Testis (tissue), 3 donors: ENCODE measurements around the gene SMTNL1. TPM values are rescaled to one million over a fixed set of nuclear protein-coding genes. Genes with fewer than 3 reads are reported as not detected.

Source experiments
- DNase-seq: peaks from one replicate; pipeline ENCODE4 v3.0.0-alpha.2; 2019
- H3K27ac ChIP-seq, 2 donors: fragments of 200-600 bp; sonication (generic); one replicate each; pipeline ENCODE4 v1.5.1; 2019
- H3K27me3 ChIP-seq: fragments of 200-600 bp; sonication (generic); one replicate; pipeline ENCODE4 v1.5.1; 2019
- H3K36me3 ChIP-seq: fragments of 200-600 bp; sonication (generic); one replicate; pipeline ENCODE4 v1.5.1; 2017; ENCODE audit warnings: low read depth; ENCODE audit errors: missing control alignments
- H3K4me1 ChIP-seq: fragments of 200-600 bp; sonication (generic); one replicate; pipeline ENCODE4 v1.5.1; 2019
- H3K4me3 ChIP-seq, 2 donors: fragments of 200-600 bp; sonication (generic); one replicate each; pipeline ENCODE4 v1.5.1; 2017 to 2019
- H3K9me3 ChIP-seq: fragments of 200-600 bp; sonication (generic); one replicate; pipeline ENCODE4 v1.5.1; 2017
- CTCF ChIP-seq, 3 experiments: fragments of 450-650 bp in 2 of 3; fragments of 200-600 bp in 1 of 3; sonication (generic) in 1 of 3; IDR thresholded peaks; one replicate each; pipeline ENCODE4 v1.5.1; 2016 to 2019; ENCODE audit warnings: antibody characterized with exemption in 3 of 3, mild to moderate bottlenecking in 2 of 3, moderate library complexity in 1 of 3
- POLR2A ChIP-seq: fragments of 450-650 bp; IDR thresholded peaks from one replicate; pipeline ENCODE4 v1.6.1; 2017; ENCODE audit warnings: antibody characterized with exemption, mild to moderate bottlenecking, moderate library complexity
- WGBS, 2 donors: methylation state at CpG; one replicate each; pipeline ENCODE4 v1.1.5; 2018; 5-methylcytosine and 5-hydroxymethylcytosine counted together
- intact Hi-C: fragments of 100-400 bp; cut with DNase I; formaldehyde crosslinking; loops from one replicate; pipeline ENCODE4 v1.15.1; 2023; ENCODE audit warnings: low total_unique reads
- polyA plus RNA-seq: library from polyadenylated mRNA; stranded (reverse); fragments of 350-450 nt; fragmentation: Illumina TruSeq; extraction: RNeasy Lipid Tissue Mini Kit (QIAGEN cat#74804); gene quantifications from one replicate; pipeline ENCODE4 v1.2.3, GENCODE V29; 2014; ENCODE audit warnings: low read depth, low replicate concordance; ENCODE audit not compliant: insufficient read depth
- total RNA-seq, 2 donors: library from RNA; depleted of rRNA; stranded (reverse); fragments of >200 nt; gene quantifications; one replicate each; pipeline ENCODE4 v1.2.3, GENCODE V29; 2016

SMTNL1 gene
- total and polyA plus RNA-seq, 3 donors from 2014 or later = 0.37 to 2.0 (median 0.47) TPM

GRCh38 chr11:57556041-57556440 is 18.6 kb downstream of the SMTNL1 start:
- DNase-seq = no peak
- no peaks in the 10 kb centered on the region for H3K27me3 ChIP-seq
- H3K4me3 ChIP-seq = no peak overlapping the region
- intact Hi-C loops = no loop called here
- H3K9me3 ChIP-seq = no peaks in the 10 kb centered on the region
- no peak for TF ChIP-seq POLR2A
- no peak for TF ChIP-seq CTCF (IDR thresholded peaks at IDR 0.05)
- WGBS, 2 donors = 79 to 87% methylated on average over 3 to 8 of the region's 8 CpGs
- H3K4me1 ChIP-seq = no peaks in the 10 kb centered on the region
- no peak overlapping the region for H3K27ac ChIP-seq
- no peaks in the 10 kb centered on the region for H3K36me3 ChIP-seq

GRCh38 chr11:57560146-57560545 is 22.8 kb downstream of the SMTNL1 start:
- Histone ChIP-seq H3K4me1 (no peaks in the 10 kb centered on the region), H3K36me3 (no peaks in the 10 kb centered on the region), H3K4me3 (no peak overlapping the region), H3K27ac (no peak overlapping the region), H3K27me3 (no peaks in the 10 kb centered on the region), H3K9me3 (no peaks in the 10 kb centered on the region)
- TF ChIP-seq CTCF (IDR thresholded peaks at IDR 0.05) (no peak), POLR2A (no peak)
- no peak for DNase-seq
- intact Hi-C loops = no loop called here
- 93 to 100% methylated on average over 1 to 4 of the region's 4 CpGs for WGBS, 2 donors

- Histone ChIP-seq H3K4me3 (no peak overlapping the region), H3K4me1 (peaks cover 12% of the 10 kb centered on the region), H3K27ac (peak overlapping the region in 1 of 2 donors; percentile 15), H3K9me3 (no peaks in the 10 kb centered on the region), H3K27me3 (no peaks in the 10 kb centered on the region), H3K36me3 (no peaks in the 10 kb centered on the region)
- TF ChIP-seq POLR2A (no peak), CTCF (IDR thresholded peaks at IDR 0.05) (no peak)
- intact Hi-C loops = no loop called here
- 64 to 70% methylated on average over 4 of the region's 4 CpGs for WGBS, 2 donors
- no peak for DNase-seq
These were observed 25.2 kb downstream of the SMTNL1 start for GRCh38 chr11:57562596-57562995.

GRCh38 chr11:57566005-57566904 is 28.9 kb downstream of the SMTNL1 start:
- intact Hi-C loops = loop anchor here (5.0 kb wide), 1 partner anchor 71 kb away; no protein-coding TSS in a partner anchor
- TF ChIP-seq CTCF (IDR thresholded peaks at IDR 0.05) (no peak), POLR2A (no peak)
- Histone ChIP-seq H3K4me1 (peaks cover 22% of the 10 kb centered on the region), H3K27ac (peak overlapping the region; percentile 71 to 79), H3K4me3 (peak overlapping the region; percentile 65 to 85), H3K27me3 (no peaks in the 10 kb centered on the region), H3K9me3 (no peaks in the 10 kb centered on the region), H3K36me3 (no peaks in the 10 kb centered on the region)
- WGBS, 2 donors = 29 to 33% methylated on average over 4 of the region's 4 CpGs
- DNase-seq = peak; percentile 48
